ENCODE measurements around the gene CCDC192. TPM values are rescaled to one million over a fixed set of nuclear protein-coding genes. Genes with fewer than 3 reads are reported as not detected.
"Not testable (repeated sequence)": the region's sequence is repeated elsewhere in the genome, so short reads cannot be mapped to it uniquely, and the experiment has no call there.

The CCDC192 gene
- total RNA-seq, 1 experiment from 2014 or later, result not detected

DNA sequence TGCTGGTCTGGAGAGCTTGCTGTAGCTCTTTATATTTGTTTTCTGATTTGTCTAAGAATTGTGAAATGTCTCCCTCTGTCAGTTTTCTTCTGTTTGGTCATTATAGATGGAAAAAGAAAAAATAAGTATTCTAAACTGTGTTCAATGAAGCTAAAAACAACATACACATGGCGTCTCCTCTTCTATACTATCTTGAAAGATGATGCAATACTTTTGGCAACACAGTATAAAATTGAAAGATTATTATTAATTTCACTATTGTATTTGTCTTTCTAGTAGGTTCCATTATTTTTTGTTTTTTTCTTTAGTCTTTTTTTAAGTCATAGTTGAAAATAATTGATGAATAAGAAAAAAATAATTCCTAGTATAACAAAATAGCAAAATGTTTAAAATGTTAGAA is 22.5 kb downstream of the CCDC192 start:
- POLR2A ChIA-PET, result interaction anchor here (0.7 kb wide), 3 partner anchors 40 to 822 kb away, joined by 3 read pairs; no protein-coding TSS in a partner anchor
- H3K4me3 Mint-ChIP-seq (ENCODE audit: unreplicated experiment), result no peak overlapping the region
- no peaks in the 10 kb centered on the region for H3K36me3 Mint-ChIP-seq (ENCODE audit: insufficient read depth, unreplicated experiment)
- no peaks in the 10 kb centered on the region for H3K4me1 Mint-ChIP-seq (ENCODE audit: insufficient read depth, unreplicated experiment)
- CTCF ChIA-PET, result interaction anchor here (0.5 to 1.3 kb wide), 4 partner anchors 34 to 162 kb away, joined by 3 to 5 read pairs (median 4); no protein-coding TSS in a partner anchor
- H3K27me3 Mint-ChIP-seq (ENCODE audit: insufficient read depth, unreplicated experiment), result no peaks in the 10 kb centered on the region
- BruUV-seq (replicated peaks), result no TSS peak
- TF ChIP-seq, protein P1, sequence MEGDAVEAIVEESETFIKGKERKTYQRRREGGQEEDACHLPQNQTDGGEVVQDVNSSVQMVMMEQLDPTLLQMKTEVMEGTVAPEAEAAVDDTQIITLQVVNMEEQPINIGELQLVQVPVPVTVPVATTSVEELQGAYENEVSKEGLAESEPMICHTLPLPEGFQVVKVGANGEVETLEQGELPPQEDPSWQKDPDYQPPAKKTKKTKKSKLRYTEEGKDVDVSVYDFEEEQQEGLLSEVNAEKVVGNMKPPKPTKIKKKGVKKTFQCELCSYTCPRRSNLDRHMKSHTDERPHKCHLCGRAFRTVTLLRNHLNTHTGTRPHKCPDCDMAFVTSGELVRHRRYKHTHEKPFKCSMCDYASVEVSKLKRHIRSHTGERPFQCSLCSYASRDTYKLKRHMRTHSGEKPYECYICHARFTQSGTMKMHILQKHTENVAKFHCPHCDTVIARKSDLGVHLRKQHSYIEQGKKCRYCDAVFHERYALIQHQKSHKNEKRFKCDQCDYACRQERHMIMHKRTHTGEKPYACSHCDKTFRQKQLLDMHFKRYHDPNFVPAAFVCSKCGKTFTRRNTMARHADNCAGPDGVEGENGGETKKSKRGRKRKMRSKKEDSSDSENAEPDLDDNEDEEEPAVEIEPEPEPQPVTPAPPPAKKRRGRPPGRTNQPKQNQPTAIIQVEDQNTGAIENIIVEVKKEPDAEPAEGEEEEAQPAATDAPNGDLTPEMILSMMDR (IDR thresholded peaks at IDR 0.05; ENCODE audit: unreplicated experiment), result no peak
- H3K27ac Mint-ChIP-seq (ENCODE audit: low read depth, unreplicated experiment), result no peak overlapping the region
- no peak for DNase-seq (ENCODE audit: unreplicated experiment)
- intact Hi-C loops (cut with micrococcal nuclease), result no loop called here
- H3K9me3 Mint-ChIP-seq (ENCODE audit: unreplicated experiment), result peaks cover 10% of the 10 kb centered on the region

- TF ChIP-seq, protein P1 (IDR thresholded peaks at IDR 0.05; ENCODE audit: unreplicated experiment), result no peak
- Mint-ChIP-seq H3K27me3 (ENCODE audit: insufficient read depth, unreplicated experiment) (no peaks in the 10 kb centered on the region), H3K36me3 (ENCODE audit: insufficient read depth, unreplicated experiment) (no peaks in the 10 kb centered on the region), H3K4me1 (ENCODE audit: insufficient read depth, unreplicated experiment) (no peaks in the 10 kb centered on the region), H3K27ac (ENCODE audit: low read depth, unreplicated experiment) (no peak overlapping the region), H3K4me3 (ENCODE audit: unreplicated experiment) (no peak overlapping the region), H3K9me3 (ENCODE audit: unreplicated experiment) (peaks cover 12% of the 10 kb centered on the region)
- ChIA-PET POLR2A (interaction anchor here (0.5 kb wide), 1 partner anchor 143 kb away, joined by 3 read pairs; no protein-coding TSS in a partner anchor), CTCF (interaction anchor here (0.7 kb wide), 1 partner anchor 30 kb away, joined by 3 read pairs; the partner anchor contains the start of gene CCDC192)
- intact Hi-C loops (cut with micrococcal nuclease), result no loop called here
- BruUV-seq (replicated peaks), result no TSS peak
- no peak for DNase-seq (ENCODE audit: unreplicated experiment)
Observed at GRCh38 chr5:127732963-127733362, 29.8 kb downstream of the CCDC192 start.

- POLR2A ChIA-PET; H3K9me3 Mint-ChIP-seq (ENCODE audit: unreplicated experiment); DNase-seq (ENCODE audit: unreplicated experiment); H3K4me1 Mint-ChIP-seq (ENCODE audit: insufficient read depth, unreplicated experiment); H3K27ac Mint-ChIP-seq (ENCODE audit: low read depth, unreplicated experiment); intact Hi-C loops (cut with micrococcal nuclease); CTCF ChIA-PET; H3K4me3 Mint-ChIP-seq (ENCODE audit: unreplicated experiment); H3K36me3 Mint-ChIP-seq (ENCODE audit: insufficient read depth, unreplicated experiment); BruUV-seq (replicated peaks): not testable (repeated sequence)
- peaks cover 31% of the 10 kb centered on the region for H3K27me3 Mint-ChIP-seq (ENCODE audit: insufficient read depth, unreplicated experiment)
Observed at GRCh38 chr5:127739348-127739747, 36.2 kb downstream of the CCDC192 start.

DNA sequence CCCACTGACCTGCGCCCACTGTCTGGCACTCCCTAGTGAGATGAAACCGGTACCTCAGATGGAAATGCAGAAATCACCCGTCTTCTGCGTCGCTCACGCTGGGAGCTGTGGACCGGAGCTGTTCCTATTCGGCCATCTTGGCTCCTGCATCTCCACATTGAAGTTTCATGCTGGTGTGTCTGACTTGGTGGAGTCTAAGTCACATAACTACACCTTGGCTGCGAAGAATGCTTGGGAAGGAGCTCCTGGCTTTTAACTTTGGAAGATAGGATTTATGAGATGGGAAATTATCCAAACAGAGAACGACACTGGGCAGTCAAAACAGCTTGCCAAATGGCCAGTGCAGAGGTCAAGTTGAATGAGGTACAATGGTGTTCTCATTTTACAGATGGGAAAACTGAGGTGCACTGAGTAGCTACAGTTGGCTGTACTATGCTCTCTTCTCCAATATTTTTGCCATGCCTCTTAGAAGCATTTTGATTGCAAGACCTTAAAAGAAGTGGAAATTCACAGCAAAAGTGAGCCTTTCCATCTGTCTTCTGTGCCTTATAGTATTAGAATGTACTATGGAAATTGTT is 36.7 kb downstream of the CCDC192 start:
- Mint-ChIP-seq H3K27ac (ENCODE audit: low read depth, unreplicated experiment) (no peak overlapping the region), H3K4me1 (ENCODE audit: insufficient read depth, unreplicated experiment) (no peaks in the 10 kb centered on the region), H3K4me3 (ENCODE audit: unreplicated experiment) (no peak overlapping the region), H3K36me3 (ENCODE audit: insufficient read depth, unreplicated experiment) (no peaks in the 10 kb centered on the region), H3K27me3 (ENCODE audit: insufficient read depth, unreplicated experiment) (peaks cover 36% of the 10 kb centered on the region), H3K9me3 (ENCODE audit: unreplicated experiment) (no peaks in the 10 kb centered on the region)
- POLR2A ChIA-PET, result no interaction called here
- no TSS peak for BruUV-seq (replicated peaks)
- DNase-seq (ENCODE audit: unreplicated experiment), result no peak
- CTCF ChIA-PET, result no interaction called here
- TF ChIP-seq, protein P1 (IDR thresholded peaks at IDR 0.05; ENCODE audit: unreplicated experiment), result no peak
- intact Hi-C loops (cut with micrococcal nuclease), result loop anchor here (10.0 kb wide), 1 partner anchor 755 kb away; no protein-coding TSS in a partner anchor

Data from MCF 10A (cell line).